WERI-Rb-1 (cell line): ENCODE results near the gene PRKAR1B.
A peak's percentile ranks its signal among the peaks of the same experiment; 100 is the strongest.
"Not testable (repeated sequence)": the region's sequence is repeated elsewhere in the genome, so short reads cannot be mapped to it uniquely, and the experiment has no call there.

Experiments
- DNase-seq: peaks from one replicate; pipeline ENCODE4 v3.0.0-alpha.2; 2020
- H3K27ac ChIP-seq: fragments of 250-450 bp; sonication (Bioruptor Pico); 2 replicates; pipeline ENCODE4 v1.5.1; 2020; ENCODE audit warnings: mild to moderate bottlenecking, moderate library complexity
- H3K27me3 ChIP-seq: fragments of 250-450 bp; sonication (Bioruptor Pico); 2 replicates; pipeline ENCODE4 v1.5.1; 2021; ENCODE audit warnings: mild to moderate bottlenecking, low read depth, moderate library complexity; ENCODE audit not compliant: insufficient read depth, severe bottlenecking
- H3K36me3 ChIP-seq: fragments of 250-450 bp; sonication (Bioruptor Pico); 2 replicates; pipeline ENCODE4 v1.5.1; 2020; ENCODE audit warnings: mild to moderate bottlenecking, moderate library complexity
- H3K4me3 ChIP-seq: 2 replicates; pipeline ENCODE4 v1.5.1; 2011; ENCODE audit warnings: low read depth, mild to moderate bottlenecking, control low read depth, low read length
- H3K9me3 ChIP-seq: fragments of 250-450 bp; sonication (Bioruptor Pico); 2 replicates; pipeline ENCODE4 v1.5.1; 2021; ENCODE audit warnings: mild to moderate bottlenecking, moderate library complexity; ENCODE audit not compliant: severe bottlenecking
- TF ChIP-seq, protein P1 (sequence below): IDR thresholded peaks from 2 replicates; pipeline ENCODE4 v1.5.1; 2011; ENCODE audit warnings: low read depth, mild to moderate bottlenecking, control low read depth, inconsistent platforms, low read length

The PRKAR1B gene

DNA sequence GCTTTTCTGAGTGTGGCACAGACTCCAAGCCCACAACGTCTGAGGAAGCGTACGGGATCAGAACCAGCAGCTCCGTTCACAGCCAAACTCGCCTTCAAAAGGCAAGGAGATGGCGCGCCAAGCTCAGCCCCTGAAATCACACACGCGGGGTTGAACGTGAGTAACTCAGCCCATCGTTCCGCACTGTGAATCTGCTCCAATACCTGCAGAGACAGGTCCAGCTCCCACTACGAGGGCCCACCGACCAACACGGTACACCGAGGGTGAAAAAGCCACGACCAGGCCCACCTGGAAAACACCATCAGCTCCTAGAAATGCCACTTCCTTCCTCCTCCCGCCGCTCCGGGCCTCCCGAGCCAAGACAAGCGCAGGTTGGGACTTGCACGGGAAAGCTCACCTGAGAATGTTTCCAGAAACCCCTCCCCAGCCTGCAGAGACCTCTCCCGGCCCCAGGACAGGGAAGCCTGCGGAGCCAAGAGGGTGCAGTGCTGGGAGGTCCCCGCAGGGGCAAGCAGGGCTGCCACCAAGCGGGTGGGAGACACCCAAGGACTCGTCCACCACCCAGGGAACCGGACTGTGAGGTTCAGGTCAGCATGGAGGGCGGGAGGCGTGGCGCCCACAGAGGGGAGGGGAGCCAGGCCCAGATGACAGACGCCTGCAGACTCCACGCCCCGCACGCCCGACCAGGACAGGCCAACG is 113.5 kb downstream of the PRKAR1B start:
- TF ChIP-seq, protein P1, sequence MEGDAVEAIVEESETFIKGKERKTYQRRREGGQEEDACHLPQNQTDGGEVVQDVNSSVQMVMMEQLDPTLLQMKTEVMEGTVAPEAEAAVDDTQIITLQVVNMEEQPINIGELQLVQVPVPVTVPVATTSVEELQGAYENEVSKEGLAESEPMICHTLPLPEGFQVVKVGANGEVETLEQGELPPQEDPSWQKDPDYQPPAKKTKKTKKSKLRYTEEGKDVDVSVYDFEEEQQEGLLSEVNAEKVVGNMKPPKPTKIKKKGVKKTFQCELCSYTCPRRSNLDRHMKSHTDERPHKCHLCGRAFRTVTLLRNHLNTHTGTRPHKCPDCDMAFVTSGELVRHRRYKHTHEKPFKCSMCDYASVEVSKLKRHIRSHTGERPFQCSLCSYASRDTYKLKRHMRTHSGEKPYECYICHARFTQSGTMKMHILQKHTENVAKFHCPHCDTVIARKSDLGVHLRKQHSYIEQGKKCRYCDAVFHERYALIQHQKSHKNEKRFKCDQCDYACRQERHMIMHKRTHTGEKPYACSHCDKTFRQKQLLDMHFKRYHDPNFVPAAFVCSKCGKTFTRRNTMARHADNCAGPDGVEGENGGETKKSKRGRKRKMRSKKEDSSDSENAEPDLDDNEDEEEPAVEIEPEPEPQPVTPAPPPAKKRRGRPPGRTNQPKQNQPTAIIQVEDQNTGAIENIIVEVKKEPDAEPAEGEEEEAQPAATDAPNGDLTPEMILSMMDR, result no peak
- no peak for DNase-seq
- no peak overlapping the region for H3K4me3 ChIP-seq
- H3K36me3 ChIP-seq, result no peaks in the 10 kb centered on the region
- no peaks in the 10 kb centered on the region for H3K27me3 ChIP-seq
- H3K27ac ChIP-seq, result no peak overlapping the region
- no peaks in the 10 kb centered on the region for H3K9me3 ChIP-seq

DNA sequence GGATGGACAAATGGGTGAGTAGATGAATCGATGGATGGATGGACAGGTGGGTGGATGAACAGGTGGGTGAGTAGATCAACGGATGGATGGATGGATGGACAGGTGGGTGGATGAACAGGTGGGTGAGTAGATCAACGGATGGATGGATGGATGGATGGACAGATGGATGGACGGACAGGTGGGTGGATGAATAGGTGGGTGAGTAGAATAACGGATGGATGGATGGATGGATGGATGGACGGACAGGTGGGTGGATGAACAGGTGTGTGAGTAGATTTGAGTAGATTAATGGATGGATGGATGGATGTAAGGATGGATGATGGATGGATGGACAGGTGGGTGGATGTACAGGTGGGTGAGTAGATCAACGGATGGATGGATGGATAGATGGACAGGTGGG is 115.2 kb downstream of the PRKAR1B start:
- not testable (repeated sequence) for H3K9me3 ChIP-seq, H3K27me3 ChIP-seq, H3K27ac ChIP-seq, H3K4me3 ChIP-seq, H3K36me3 ChIP-seq, DNase-seq

DNA sequence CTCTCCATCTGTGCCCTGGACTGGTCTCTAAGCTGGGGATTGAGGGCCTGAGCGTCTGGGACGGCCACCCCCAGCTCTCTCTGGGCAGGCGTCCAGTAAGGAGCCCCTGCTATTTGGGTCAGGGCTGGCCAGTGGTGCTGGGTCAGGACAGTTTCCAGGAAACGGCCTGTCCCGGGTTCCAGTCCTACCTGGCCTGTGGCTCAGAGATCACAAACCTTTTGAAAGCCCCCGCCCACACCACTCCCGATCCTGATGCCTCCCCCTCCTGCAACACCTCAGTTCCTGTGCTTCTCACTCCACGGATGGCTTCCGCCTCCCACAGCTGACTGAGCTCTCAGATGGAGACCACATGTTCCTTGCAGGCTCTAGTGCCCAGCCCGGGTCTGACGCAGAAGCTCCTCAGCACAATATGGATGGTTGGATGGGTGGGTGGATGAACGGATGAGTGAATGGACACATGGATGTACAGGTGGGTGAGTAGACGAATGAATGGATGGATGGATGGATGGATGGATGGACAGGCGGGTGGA is 115.7 kb downstream of the PRKAR1B start:
- H3K27me3 ChIP-seq, result no peaks in the 10 kb centered on the region
- no peak overlapping the region for H3K4me3 ChIP-seq
- H3K36me3 ChIP-seq, result no peaks in the 10 kb centered on the region
- no peak overlapping the region for H3K27ac ChIP-seq
- no peak for DNase-seq
- no peaks in the 10 kb centered on the region for H3K9me3 ChIP-seq
- TF ChIP-seq, protein P1, result no peak

DNA sequence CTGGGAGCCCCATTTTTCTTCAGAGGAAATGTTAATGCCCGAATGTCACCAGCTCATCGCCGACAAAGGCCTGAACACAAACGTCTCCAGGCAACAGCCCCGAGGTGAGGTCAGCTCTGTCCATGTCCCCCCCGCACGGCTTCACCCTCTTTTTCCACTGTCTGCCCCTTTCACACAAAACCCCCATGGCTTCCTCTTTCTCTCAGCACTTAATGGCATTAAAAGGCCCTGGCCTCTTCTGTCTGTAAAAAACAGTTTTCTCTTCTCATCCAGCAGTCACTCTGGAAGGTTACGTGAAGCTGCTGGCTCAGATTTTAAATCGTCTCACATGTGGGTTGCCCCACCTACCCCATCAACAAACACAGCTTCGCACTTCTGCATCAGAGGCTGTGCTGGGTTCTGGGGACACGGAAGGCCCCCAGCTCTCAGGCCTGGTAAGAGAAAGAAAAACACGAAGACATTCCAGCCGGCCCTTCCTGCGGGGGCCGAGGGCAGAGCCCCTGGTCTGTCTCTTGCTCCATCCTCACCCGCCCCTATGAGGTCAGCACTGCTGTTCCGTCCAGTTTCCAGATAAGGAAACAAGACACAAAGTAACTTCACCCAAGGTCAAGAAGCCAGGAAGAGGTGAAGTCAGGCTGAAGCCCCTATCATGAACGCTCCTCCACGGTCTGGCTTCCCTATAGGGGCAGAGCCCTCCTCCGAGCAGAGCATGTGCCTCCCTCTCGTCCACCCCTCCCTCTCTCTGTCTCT is 116.4 kb downstream of the PRKAR1B start:
- peak; percentile 53 for DNase-seq
- no peak overlapping the region for H3K27ac ChIP-seq

DNA sequence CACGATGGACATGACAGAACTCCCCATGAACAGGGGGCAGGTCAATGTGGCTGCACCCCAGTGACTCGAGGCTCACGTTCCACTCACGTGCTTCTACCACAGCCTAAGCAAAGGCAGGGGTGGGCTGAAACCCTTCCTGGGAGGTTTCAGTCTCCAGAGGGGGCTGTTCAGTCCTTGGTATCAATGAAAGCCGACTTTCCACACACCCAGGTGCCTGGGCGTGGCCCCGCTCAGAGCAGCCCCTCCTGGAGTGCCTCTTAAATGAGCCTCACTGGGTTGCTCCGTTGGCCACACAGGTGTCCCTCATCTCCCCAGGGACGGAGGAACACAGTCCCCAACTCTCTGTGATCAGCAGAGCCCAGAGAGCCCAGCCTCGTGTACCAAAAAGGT is 116.9 kb downstream of the PRKAR1B start:
- no peak overlapping the region for H3K4me3 ChIP-seq
- no peaks in the 10 kb centered on the region for H3K27me3 ChIP-seq
- no peaks in the 10 kb centered on the region for H3K9me3 ChIP-seq
- TF ChIP-seq, protein P1, result no peak
- H3K27ac ChIP-seq, result no peak overlapping the region
- no peaks in the 10 kb centered on the region for H3K36me3 ChIP-seq
- no peak for DNase-seq

More for the DNA sequence above, 116.4 kb downstream of the PRKAR1B start:
- TF ChIP-seq, protein P1, result no peak
- no peaks in the 10 kb centered on the region for H3K9me3 ChIP-seq
- no peaks in the 10 kb centered on the region for H3K27me3 ChIP-seq
- H3K36me3 ChIP-seq, result no peaks in the 10 kb centered on the region
- no peak overlapping the region for H3K4me3 ChIP-seq

DNA sequence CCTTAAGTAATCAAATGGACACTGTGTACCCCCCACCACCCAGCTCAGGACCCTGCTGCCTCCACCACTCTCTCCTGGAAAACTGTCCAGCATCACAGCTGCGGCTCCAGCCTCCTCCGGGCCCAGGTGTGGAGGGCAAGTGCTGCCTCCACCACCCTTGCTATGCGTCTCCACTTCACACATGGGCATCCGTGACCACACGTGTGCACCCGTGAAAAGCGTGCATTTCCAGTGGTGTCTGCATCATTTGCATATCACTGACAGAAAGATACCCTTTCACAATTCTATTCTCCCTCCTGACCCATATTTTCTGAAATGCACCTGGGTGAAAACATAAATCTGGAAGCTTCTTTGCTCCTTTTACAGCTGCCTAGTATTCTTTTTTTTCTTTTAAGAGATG is 117.7 kb downstream of the PRKAR1B start:
- H3K4me3 ChIP-seq, result no peak overlapping the region
- H3K27ac ChIP-seq, result no peak overlapping the region
- no peaks in the 10 kb centered on the region for H3K36me3 ChIP-seq
- no peak for DNase-seq
- no peaks in the 10 kb centered on the region for H3K9me3 ChIP-seq
- TF ChIP-seq, protein P1, result no peak
- no peaks in the 10 kb centered on the region for H3K27me3 ChIP-seq
